HG03066 (cell line): ENCODE measurements around the gene DDO.
"Not testable (repeated sequence)": the region's sequence is repeated elsewhere in the genome, so short reads cannot be mapped to it uniquely, and the experiment has no call there.

ENCODE experiments used
- ATAC-seq: cut with Tn5 transposase; IDR thresholded peaks from one replicate; pipeline ENCODE4 v1.9.1; 2021; ENCODE audit warnings: low read depth; ENCODE audit not compliant: unreplicated experiment

The DDO gene

GRCh38 chr6:110350593-110350992 is 64.8 kb downstream of the DDO start:
- not testable (repeated sequence) for ATAC-seq

DNA sequence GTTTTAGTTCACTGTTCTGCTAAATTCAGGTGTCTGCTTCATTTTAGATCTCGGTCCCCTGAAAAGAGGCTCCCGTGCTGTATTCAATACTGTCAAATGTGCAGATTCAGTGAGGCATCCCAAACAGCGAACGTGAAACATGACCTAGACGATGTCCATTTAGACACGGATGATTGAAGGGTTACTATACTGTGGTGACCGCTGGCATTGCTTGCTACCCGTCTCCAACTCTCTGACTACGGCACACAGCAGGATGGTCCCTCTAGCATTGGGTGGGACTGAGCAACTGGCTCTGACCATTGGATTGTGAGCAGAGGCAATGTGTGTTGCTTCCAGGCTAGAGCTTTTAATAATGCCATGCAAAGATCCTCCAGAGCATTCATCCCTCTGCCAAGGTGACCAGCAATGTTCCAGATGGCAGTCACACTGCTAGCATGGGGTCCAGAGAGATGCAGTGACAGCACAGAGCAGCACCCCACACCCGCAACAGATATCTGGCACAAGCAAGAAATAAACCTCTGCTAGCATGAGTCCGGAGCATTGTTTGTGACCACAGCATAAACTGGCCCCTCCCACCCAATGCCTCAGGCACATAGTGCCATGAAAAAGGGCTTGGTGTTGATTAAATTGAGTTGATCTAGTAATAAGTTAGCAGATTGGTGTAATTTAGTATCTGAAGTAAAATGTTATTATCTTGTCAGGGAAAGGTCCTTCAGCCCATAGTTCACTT is 66.2 kb downstream of the DDO start:
- no peak for ATAC-seq

GRCh38 chr6:110345025-110345424 is 70.3 kb downstream of the DDO start:
- no peak for ATAC-seq

GRCh38 chr6:110342759-110343158 is 72.6 kb downstream of the DDO start:
- ATAC-seq: no peak
